GM21447 (cell line): ENCODE results near the gene CYP39A1.

Experiments
- ATAC-seq: cut with Tn5 transposase; IDR thresholded peaks from one replicate; pipeline ENCODE4 v1.9.1; 2021; ENCODE audit not compliant: unreplicated experiment

The CYP39A1 gene

GRCh38 chr6:46592046-46592445 is 60.6 kb downstream of the CYP39A1 start:
- ATAC-seq = no peak

GRCh38 chr6:46590765-46591164 is 61.9 kb downstream of the CYP39A1 start:
- no peak for ATAC-seq

DNA sequence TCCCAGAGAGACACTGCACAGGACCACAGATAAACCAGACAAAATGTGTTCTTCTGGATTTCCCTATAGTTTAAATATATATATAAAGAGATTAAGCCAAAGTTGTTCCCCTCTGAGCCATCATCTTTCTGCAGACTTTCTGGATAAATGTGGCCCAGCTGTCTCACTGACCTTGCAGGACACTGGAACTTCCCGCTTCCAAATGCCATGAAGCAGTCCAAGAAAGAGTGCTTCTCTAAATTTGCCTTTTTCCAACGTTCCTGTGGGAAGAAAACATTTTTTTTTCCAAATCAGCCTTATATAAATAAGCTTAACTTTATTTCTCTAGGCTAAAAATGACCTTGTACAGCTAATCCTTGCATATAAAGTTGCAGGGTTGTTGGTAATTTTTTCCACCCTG is 65.7 kb downstream of the CYP39A1 start:
- ATAC-seq = no peak

DNA sequence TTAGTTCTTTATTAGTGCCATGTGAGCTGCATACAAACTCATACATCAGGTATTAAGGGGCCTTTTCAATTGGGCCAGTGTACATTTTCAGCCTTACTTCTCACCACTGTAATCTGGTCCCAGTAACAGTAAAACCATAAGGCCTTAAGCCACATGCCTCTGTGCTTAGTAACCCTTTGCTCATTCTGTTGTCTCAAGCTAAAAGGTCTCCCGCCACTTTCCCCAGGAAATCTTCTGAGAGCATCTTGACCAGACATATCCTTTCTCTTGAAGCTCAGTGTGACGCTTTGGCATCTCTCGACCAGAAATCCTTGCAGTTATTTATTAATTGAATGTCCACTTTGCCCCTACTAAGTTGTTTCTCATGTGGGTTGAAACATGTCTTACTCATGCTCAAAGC is 68.0 kb downstream of the CYP39A1 start:
- ATAC-seq = no peak

- ATAC-seq = no peak
Observed at GRCh38 chr6:46583721-46584120, 68.9 kb downstream of the CYP39A1 start.

- no peak for ATAC-seq
Observed at GRCh38 chr6:46583081-46583480, 69.5 kb downstream of the CYP39A1 start.

GRCh38 chr6:46581459-46582177 is 71.0 kb downstream of the CYP39A1 start:
- no peak for ATAC-seq

- no peak for ATAC-seq
Observed at GRCh38 chr6:46575530-46575929, 77.1 kb downstream of the CYP39A1 start.

DNA sequence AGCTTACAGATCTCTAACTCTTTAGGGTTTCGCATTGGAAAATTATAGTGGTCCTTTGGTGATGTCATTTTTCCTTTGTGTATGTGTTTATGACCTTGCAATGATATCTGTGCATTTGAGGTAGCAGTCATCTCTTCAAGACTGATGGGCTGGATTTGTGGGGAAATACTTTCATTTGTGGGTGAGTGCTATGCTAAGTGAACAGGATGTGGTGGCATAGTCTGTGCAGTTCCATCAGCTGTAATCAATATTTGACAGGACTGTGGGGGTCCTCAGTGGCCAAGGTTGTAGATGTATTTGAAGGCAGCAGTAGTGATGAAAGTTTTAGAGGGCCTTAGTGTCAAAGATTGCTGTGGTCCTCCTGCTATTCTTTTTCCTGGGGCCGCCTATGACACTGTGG is 79.5 kb downstream of the CYP39A1 start:
- no peak for ATAC-seq

DNA sequence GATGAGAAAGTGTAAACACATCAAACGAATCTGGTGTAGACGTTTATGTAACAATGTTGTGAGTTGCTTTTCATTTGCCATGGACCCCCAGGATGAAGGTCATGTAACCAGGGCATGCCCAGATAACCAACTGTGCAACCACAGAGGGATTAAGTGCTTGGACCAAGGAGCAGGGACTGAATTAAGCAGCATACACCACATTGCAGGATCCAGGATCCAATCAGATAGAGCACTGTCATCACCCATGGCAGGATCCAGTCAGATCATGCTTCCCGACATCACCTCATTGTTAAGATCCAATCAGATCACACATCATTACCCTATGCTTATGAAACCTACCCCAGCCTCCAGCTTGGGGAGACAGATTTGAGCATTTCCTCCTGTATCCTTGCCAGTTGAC is 87.1 kb downstream of the CYP39A1 start:
- ATAC-seq = no peak

DNA sequence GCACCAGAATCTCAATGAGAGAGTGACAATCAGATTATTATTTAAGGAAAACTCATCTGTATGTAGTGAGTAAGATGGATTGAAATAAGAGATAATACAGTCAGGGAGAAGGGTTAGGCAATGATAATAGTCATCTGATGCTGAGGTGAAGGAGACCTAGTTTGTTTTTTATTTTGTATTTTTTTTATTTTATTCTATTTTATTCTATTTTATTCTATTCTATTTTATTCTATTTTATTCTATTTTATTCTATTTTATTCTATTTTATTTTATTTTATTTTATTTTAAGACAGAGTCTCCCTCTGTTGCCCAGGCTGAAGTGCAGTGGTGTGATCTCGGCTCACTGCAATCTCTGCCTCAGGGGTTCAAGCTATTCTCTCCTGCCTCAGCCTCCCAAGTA is 88.7 kb downstream of the CYP39A1 start:
- no peak for ATAC-seq

- ATAC-seq = no peak
Observed at GRCh38 chr6:46556053-46556452, 96.6 kb downstream of the CYP39A1 start.

DNA sequence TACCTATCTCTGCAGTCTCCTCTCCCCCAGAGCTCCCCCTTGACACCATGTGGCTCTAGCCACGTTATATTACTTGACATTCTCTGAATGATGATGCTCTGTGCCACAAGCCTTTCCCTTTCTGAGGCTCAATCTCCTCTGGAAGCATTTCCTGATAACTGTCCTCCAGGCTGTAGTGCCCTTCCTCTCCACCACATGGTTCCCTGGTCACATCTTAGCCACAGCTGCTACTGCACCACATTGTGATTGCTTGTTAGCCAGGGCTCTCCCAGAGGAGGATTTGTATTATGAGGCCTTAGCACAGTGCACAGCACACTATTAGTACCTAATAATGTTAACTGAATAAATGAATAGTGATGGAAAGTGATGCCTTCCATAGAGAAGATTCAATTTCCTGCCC is 97.5 kb downstream of the CYP39A1 start:
- ATAC-seq = no peak

- no peak for ATAC-seq
Observed at GRCh38 chr6:46549155-46549554, 103.5 kb downstream of the CYP39A1 start.

DNA sequence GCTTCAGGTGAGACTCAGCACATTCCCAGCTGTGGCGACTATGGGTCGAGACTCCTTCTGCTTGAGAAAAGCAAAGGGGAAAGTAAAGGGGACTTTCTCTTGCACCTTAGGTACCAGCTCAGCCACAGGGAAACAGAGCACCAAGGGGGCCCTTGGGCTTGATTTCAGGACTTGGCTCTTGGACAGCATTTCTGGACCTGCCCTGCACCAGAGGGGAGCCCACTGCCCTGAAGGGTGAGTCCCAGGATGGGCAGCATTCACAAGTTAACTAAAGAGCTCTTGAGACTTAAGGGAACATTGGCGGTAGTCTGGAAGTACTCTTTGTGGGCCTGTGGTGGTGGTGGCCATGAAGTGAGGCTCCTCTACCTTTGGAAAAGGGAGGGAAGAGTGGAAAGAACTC is 111.1 kb downstream of the CYP39A1 start:
- no peak for ATAC-seq

DNA sequence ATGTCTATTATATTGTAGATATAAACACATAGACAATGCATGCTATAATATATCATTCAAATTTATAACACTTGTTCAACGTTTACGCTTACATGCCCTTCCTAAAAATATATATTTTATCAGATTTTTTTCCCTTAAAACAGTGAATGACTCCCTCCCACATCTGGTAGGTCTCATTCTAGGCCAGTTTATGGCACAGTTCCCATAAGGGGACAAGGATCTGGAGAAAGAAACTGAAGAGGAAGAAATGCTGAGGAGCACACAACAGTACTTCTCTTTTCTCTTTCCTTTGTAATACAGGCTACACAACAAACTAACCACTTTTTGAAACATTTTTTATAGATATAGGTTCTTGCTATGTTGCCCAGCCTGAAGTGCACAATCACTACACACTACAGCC is 112.8 kb downstream of the CYP39A1 start:
- no peak for ATAC-seq

DNA sequence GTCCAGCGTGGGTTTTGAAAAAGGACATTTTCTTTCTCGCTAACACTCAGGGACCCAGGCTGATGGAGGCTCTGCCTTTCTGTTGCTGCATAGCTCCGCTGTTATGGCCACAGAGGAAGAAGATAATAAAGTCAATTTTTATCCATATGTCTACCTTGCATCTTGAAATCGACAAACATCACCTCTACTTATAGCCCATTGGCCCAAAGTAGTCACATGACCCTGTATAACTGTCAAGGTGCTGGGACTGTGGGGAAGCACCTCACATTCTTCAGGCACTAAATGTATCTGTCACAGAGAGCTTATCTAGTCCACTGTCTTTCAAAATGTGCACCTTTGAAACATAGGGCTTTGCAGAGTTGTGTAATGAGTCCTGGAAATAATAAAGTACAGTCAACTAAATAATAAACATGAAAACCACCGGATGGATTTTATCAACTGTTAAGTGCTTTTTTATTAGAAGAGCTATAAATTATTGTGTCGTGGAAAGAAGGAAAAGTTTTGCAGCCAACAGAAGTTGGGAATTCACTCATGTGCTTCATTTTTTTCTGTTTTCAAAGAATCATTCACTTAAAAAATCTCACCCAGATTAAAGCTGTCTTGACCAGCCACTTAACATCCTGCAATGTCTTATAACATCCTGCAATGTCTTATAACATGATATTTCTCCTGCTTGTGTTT is 113.7 kb downstream of the CYP39A1 start:
- ATAC-seq = no peak

GRCh38 chr6:46530896-46531295 is 121.7 kb downstream of the CYP39A1 start:
- no peak for ATAC-seq

DNA sequence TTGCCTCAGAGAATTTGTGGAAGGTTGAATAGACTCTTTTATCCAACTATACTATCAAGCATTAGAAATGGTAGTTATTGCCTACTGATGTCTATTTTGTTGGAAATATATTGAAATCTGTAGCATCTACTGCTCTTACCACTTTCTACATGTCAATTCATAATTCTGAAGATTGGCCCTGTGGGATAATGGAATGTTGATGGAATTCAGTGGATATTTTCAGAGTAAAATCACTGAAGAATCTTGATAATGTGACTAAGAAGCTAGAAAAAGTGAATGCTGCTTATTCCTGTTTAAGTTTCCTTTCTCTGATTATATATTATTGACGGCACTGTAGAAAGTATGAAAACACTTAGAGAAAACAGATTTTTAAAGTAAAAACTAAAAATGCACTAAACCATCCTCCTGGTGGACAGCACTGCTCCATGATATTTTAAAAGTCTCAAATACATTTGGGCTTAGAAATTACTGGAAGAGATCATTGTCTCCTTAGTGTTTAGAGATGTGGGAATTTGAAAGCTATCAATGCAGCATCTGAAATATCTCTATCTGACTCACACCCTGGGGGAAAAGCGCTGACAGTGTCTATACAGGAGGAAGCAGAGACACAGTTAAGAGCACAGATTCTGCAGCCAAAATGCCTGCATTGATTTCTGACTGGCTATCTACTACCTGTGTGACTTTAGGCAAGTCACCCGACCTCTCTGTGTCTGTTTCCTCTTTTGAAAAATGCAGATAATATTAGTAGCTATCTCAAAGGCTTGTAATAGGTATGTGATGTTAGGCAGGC is 123.5 kb downstream of the CYP39A1 start:
- no peak for ATAC-seq

GRCh38 chr6:46526607-46527006 is 126.0 kb downstream of the CYP39A1 start:
- no peak for ATAC-seq

- no peak for ATAC-seq
Observed at GRCh38 chr6:46525583-46525982, 127.0 kb downstream of the CYP39A1 start.

GRCh38 chr6:46521464-46521971 is 131.1 kb downstream of the CYP39A1 start:
- ATAC-seq = no peak
